GM11168 (cell line): ENCODE measurements around the gene ADGRB2.

Experiments
- in situ Hi-C: fragments of 300-500 bp; cut with MboI; formaldehyde crosslinking; loops from one replicate; pipeline ENCODE4 v1.12.0; 2022; ENCODE audit warnings: low sequenced_read_pairs; ENCODE audit not compliant: unreplicated experiment

Gene ADGRB2

GRCh38 chr1:31752952-31753475, 11.1 kb downstream of the ADGRB2 start:
- in situ Hi-C loops, result no loop called here

GRCh38 chr1:31752258-31752657, 11.9 kb downstream of the ADGRB2 start:
- in situ Hi-C loops, result no loop called here

GRCh38 chr1:31751822-31752241, 12.3 kb downstream of the ADGRB2 start:
- in situ Hi-C loops, result no loop called here

GRCh38 chr1:31750858-31751510, 13.2 kb downstream of the ADGRB2 start:
- in situ Hi-C loops, result no loop called here

- in situ Hi-C loops, result no loop called here
Observed at GRCh38 chr1:31749785-31750735, 14.1 kb downstream of the ADGRB2 start.

- in situ Hi-C loops, result no loop called here
Observed at GRCh38 chr1:31748365-31748764, 15.8 kb downstream of the ADGRB2 start.

- in situ Hi-C loops, result no loop called here
Observed at GRCh38 chr1:31747304-31747703, 16.8 kb downstream of the ADGRB2 start.

GRCh38 chr1:31746687-31747086, 17.5 kb downstream of the ADGRB2 start:
- in situ Hi-C loops, result no loop called here

GRCh38 chr1:31745946-31746670, 18.0 kb downstream of the ADGRB2 start:
- in situ Hi-C loops, result no loop called here

GRCh38 chr1:31745096-31745945, 18.8 kb downstream of the ADGRB2 start:
- in situ Hi-C loops, result no loop called here

GRCh38 chr1:31744165-31744888, 19.8 kb downstream of the ADGRB2 start:
- in situ Hi-C loops, result no loop called here

GRCh38 chr1:31742462-31743212, 21.5 kb downstream of the ADGRB2 start:
- in situ Hi-C loops, result no loop called here

GRCh38 chr1:31739346-31739745, 24.8 kb downstream of the ADGRB2 start:
- in situ Hi-C loops, result no loop called here

GRCh38 chr1:31736675-31737074, 27.5 kb downstream of the ADGRB2 start:
- in situ Hi-C loops, result no loop called here

- in situ Hi-C loops, result no loop called here
Observed at GRCh38 chr1:31735571-31735970, 28.6 kb downstream of the ADGRB2 start.

- in situ Hi-C loops, result no loop called here
Observed at GRCh38 chr1:31734582-31735107, 29.5 kb downstream of the ADGRB2 start.

- in situ Hi-C loops, result no loop called here
Observed at GRCh38 chr1:31733389-31734219, 30.5 kb downstream of the ADGRB2 start.
